Psoas muscle (tissue), 8 donors: ENCODE measurements around the gene WDR26. TPM values are rescaled to one million over a fixed set of nuclear protein-coding genes. Genes with fewer than 3 reads are reported as not detected.
A peak's percentile ranks its signal among the peaks of the same experiment; 100 is the strongest.

Experiments used
- ATAC-seq, 4 donors: fragments of 200-7000 bp; cut with Tn5 transposase; one replicate each; pipeline ENCODE4 v1.9.1; 2020; ENCODE audit warnings: moderate library complexity in 3 of 4, mild to moderate bottlenecking in 2 of 4
- DNase-seq, 2 donors: peaks; one replicate each; pipeline ENCODE4 v3.0.0-alpha.2; 2020
- H3K27ac ChIP-seq: fragments of 200-600 bp; one replicate; pipeline ENCODE4 v1.8.0; 2022
- H3K27me3 ChIP-seq, 3 donors: fragments of 200-600 bp in 1 of 3; one replicate each; pipeline versions ENCODE4 v1.6.1 to v1.8.0; 2013 to 2022; ENCODE audit warnings: low read length in 2 of 3, mild to moderate bottlenecking in 2 of 3, moderate library complexity in 1 of 3; ENCODE audit not compliant: insufficient read depth in 3 of 3
- H3K36me3 ChIP-seq, 2 donors: fragments of 200-600 bp in 1 of 2; one replicate each; pipeline versions ENCODE4 v1.6.1 to v1.8.0; 2013 to 2022; ENCODE audit warnings: low read depth in 1 of 2, mild to moderate bottlenecking in 1 of 2, moderate library complexity in 1 of 2; ENCODE audit not compliant: insufficient read depth in 1 of 2
- H3K4me1 ChIP-seq: fragments of 200-600 bp; one replicate; pipeline ENCODE4 v1.8.0; 2022
- H3K4me3 ChIP-seq: fragments of 200-600 bp; one replicate; pipeline ENCODE4 v1.8.0; 2022; ENCODE audit warnings: mild to moderate bottlenecking
- H3K9me3 ChIP-seq: fragments of 200-600 bp; one replicate; pipeline ENCODE4 v1.8.0; 2022
- CTCF ChIP-seq: fragments of 200-600 bp; IDR thresholded peaks from one replicate; pipeline ENCODE4 v1.8.0; 2022; ENCODE audit warnings: antibody characterized with exemption
- WGBS, 3 donors: extraction: QIAGEN DNeasy Blood & Tissue Kit; methylation state at CpG; one replicate each; pipeline versions ENCODE4 v1.1.6 to v1.1.7; 2013; 5-methylcytosine and 5-hydroxymethylcytosine counted together
- intact Hi-C, 2 donors: fragments of 100-400 bp; cut with DNase I; formaldehyde crosslinking; loops; one replicate each; pipeline versions ENCODE4 v1.11.0 to v1.14.2; 2022
- polyA plus RNA-seq, 3 donors: library from polyadenylated mRNA; stranded (reverse); fragments of 200-250 nt; gene quantifications; one replicate each; pipeline ENCODE4 v1.2.3, GENCODE V29; 2013
- total RNA-seq, 4 donors: library from RNA; stranded (reverse); fragmentation: NEBNext Ultra II Directional in 2 of 4; extraction: Animal tissue kit (Norgen Biotek cat#: 25700) in 2 of 4; gene quantifications; one replicate each; pipeline versions ENCODE4 v1.2.1 to v1.2.4, GENCODE V29; 2021 to 2023
- donor health status: healthy with polysubstance abuse.
- donor health status: DM: no; HTN: no; CAD: no; lungs with moderate emphysema.
- donor health status: Bipolar disorder and iron deficiency.
- donor health status: healthy.
- donor health status: DM: yes; HTN: yes; CAD: no.
- donor health status: DM: no; HTN: no; CAD: no.
- donor health status: DM: no; HTN: no; CAD: no.
- donor health status: DM: yes; HTN: yes; CAD: no.

The WDR26 gene
- total and polyA plus RNA-seq, 7 donors, result 29.1 to 114 (median 82.4) TPM

GRCh38 chr1:224432672-224433040 is 1.9 kb downstream of the WDR26 start:
- no peak for ATAC-seq

GRCh38 chr1:224432146-224432545 is 2.5 kb downstream of the WDR26 start:
- 4 to 8% (median 7%) methylated on average over 2 of the region's 2 CpGs for WGBS, 3 donors
- no peak for DNase-seq
- no peaks in the 10 kb centered on the region for H3K9me3 ChIP-seq
- intact Hi-C loops, result no loop called here
- H3K36me3 ChIP-seq, result peaks cover 0 to 37% of the 10 kb centered on the region in 2 donors
- H3K4me1 ChIP-seq, result peaks cover 52% of the 10 kb centered on the region
- peak in 2 of 4 donors; percentile 26 to 51 for ATAC-seq
- peak overlapping the region; percentile 96 for H3K27ac ChIP-seq
- peak overlapping the region; percentile 85 for H3K4me3 ChIP-seq
- TF ChIP-seq CTCF, result no peak
- no peaks in the 10 kb centered on the region for H3K27me3 ChIP-seq

More at GRCh38 chr1:224432672-224433040, 1.9 kb downstream of the WDR26 start:
- WGBS, 3 donors, result 1 to 4% (median 1%) methylated on average over 6 of the region's 6 CpGs
- no peak for TF ChIP-seq CTCF
- Histone ChIP-seq H3K36me3 (peaks cover 0 to 32% of the 10 kb centered on the region in 2 donors), H3K4me1 (peaks cover 47% of the 10 kb centered on the region), H3K27me3 (no peaks in the 10 kb centered on the region), H3K4me3 (peak overlapping the region; percentile 85), H3K27ac (peak overlapping the region; percentile 96), H3K9me3 (no peaks in the 10 kb centered on the region)
- intact Hi-C loops, result no loop called here
- DNase-seq, result no peak

GRCh38 chr1:224431726-224432125 is 2.9 kb downstream of the WDR26 start:
- Histone ChIP-seq H3K36me3 (peaks cover 0 to 39% of the 10 kb centered on the region in 2 donors), H3K4me1 (peaks cover 51% of the 10 kb centered on the region), H3K9me3 (no peaks in the 10 kb centered on the region), H3K4me3 (peak overlapping the region; percentile 85), H3K27ac (peak overlapping the region; percentile 96), H3K27me3 (no peaks in the 10 kb centered on the region)
- ATAC-seq, result no peak
- DNase-seq, result no peak
- intact Hi-C loops, result no loop called here
- no peak for TF ChIP-seq CTCF
- 3 to 17% (median 6%) methylated on average over 2 of the region's 2 CpGs for WGBS, 3 donors

GRCh38 chr1:224430511-224431113 is 4.0 kb downstream of the WDR26 start:
- H3K27ac ChIP-seq, result peak overlapping the region; percentile 96
- DNase-seq, result no peak
- H3K4me3 ChIP-seq, result peak overlapping the region; percentile 85
- 26 to 29% (median 27%) methylated on average over 2 of the region's 2 CpGs for WGBS, 3 donors
- intact Hi-C loops, result no loop called here
- H3K36me3 ChIP-seq, result peaks cover 0 to 50% of the 10 kb centered on the region in 2 donors
- no peaks in the 10 kb centered on the region for H3K9me3 ChIP-seq
- peaks cover 40% of the 10 kb centered on the region for H3K4me1 ChIP-seq
- no peaks in the 10 kb centered on the region for H3K27me3 ChIP-seq
- ATAC-seq, result no peak
- no peak for TF ChIP-seq CTCF
